ENCODE data around the gene ABCC10. TPM values are rescaled to one million over a fixed set of nuclear protein-coding genes. Genes with fewer than 3 reads are reported as not detected.
A peak's percentile ranks its signal among the peaks of the same experiment; 100 is the strongest.
"Not testable (repeated sequence)": the region's sequence is repeated elsewhere in the genome, so short reads cannot be mapped to it uniquely, and the experiment has no call there.

The ABCC10 gene
- total and polyA plus RNA-seq, 7 donors: 7.8 to 11.0 (median 9.8) TPM

DNA sequence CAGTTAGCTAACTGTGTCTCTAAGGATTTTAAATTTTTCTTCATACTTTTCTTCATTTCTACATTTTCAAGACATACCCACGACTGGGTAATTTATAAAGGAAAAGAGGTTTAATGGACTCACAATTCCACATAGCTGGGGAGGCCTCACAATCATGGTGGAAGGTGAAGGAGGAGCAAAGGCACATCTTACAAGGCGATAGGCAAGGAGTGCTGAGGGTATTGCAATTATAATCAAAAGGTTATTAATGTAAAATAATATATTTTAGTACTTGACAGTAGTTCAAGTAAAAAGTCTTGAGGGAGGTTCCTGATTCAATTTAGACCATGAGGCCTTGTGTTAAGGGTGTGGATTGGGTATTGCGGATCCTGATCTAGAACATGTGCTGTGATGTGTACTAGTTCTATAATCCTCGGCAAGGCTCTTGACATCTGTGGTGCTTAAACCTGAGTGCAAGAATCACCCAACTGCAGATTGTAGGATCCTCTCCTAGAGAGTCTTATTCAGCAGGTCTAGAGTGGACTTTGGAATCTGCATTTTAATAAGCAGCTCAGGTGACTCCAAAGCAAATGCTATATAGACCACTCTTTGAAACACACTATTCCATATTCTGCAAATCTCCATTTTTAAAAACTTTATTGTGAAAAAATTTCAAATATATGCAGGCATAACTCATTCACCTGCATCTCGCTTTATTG, 7.2 kb upstream of the ABCC10 start:
- Histone ChIP-seq H3K27me3 (ENCODE audit: insufficient read depth in 3 of 3, low read length in 2 of 3) (no peaks in the 10 kb centered on the region), H3K9me3 (no peaks in the 10 kb centered on the region), H3K4me3 (no peak overlapping the region), H3K27ac (no peak overlapping the region), H3K4me1 (no peaks in the 10 kb centered on the region), H3K36me3 (ENCODE audit: insufficient read depth in 1 of 2, low read depth in 1 of 2) (no peaks in the 10 kb centered on the region)
- intact Hi-C loops (cut with DNase I): no loop called here
- ATAC-seq (no peak), DNase-seq (no peak)
- TF ChIP-seq, protein P1, sequence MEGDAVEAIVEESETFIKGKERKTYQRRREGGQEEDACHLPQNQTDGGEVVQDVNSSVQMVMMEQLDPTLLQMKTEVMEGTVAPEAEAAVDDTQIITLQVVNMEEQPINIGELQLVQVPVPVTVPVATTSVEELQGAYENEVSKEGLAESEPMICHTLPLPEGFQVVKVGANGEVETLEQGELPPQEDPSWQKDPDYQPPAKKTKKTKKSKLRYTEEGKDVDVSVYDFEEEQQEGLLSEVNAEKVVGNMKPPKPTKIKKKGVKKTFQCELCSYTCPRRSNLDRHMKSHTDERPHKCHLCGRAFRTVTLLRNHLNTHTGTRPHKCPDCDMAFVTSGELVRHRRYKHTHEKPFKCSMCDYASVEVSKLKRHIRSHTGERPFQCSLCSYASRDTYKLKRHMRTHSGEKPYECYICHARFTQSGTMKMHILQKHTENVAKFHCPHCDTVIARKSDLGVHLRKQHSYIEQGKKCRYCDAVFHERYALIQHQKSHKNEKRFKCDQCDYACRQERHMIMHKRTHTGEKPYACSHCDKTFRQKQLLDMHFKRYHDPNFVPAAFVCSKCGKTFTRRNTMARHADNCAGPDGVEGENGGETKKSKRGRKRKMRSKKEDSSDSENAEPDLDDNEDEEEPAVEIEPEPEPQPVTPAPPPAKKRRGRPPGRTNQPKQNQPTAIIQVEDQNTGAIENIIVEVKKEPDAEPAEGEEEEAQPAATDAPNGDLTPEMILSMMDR (IDR thresholded peaks at IDR 0.05): no peak
- WGBS, 3 donors: 61 to 62% (median 61%) methylated on average over 5 of the region's 5 CpGs

DNA sequence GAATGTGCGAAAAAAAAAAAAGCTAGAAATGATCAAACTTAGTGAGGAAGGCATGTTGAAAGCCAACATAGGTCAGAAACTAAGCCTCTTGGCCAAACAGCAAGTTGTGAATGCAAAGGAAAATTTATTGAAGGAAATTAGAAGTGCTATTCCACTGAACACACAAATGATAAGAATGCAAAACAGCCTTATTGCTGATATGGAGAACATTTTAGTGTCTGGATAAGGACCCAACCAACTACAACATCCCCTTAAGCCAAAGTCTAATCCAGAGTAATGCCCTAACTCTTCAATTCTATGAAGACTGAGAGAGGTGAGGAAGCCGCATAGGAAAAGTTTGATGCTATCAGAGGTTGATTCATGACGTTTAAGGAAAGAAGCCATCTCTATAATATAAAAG, 5.5 kb upstream of the ABCC10 start:
- TF ChIP-seq, protein P1 (IDR thresholded peaks at IDR 0.05): no peak
- WGBS, 3 donors: 84% methylated on average over 3 of the region's 3 CpGs
- H3K4me3 ChIP-seq: no peak overlapping the region
- H3K36me3 ChIP-seq (ENCODE audit: insufficient read depth in 1 of 2, low read depth in 1 of 2): no peaks in the 10 kb centered on the region
- H3K4me1 ChIP-seq: no peaks in the 10 kb centered on the region
- no peak overlapping the region for H3K27ac ChIP-seq
- ATAC-seq (no peak), DNase-seq (no peak)
- intact Hi-C loops (cut with DNase I): no loop called here
- H3K9me3 ChIP-seq: no peaks in the 10 kb centered on the region
- H3K27me3 ChIP-seq (ENCODE audit: insufficient read depth in 3 of 3, low read length in 2 of 3): no peaks in the 10 kb centered on the region

DNA sequence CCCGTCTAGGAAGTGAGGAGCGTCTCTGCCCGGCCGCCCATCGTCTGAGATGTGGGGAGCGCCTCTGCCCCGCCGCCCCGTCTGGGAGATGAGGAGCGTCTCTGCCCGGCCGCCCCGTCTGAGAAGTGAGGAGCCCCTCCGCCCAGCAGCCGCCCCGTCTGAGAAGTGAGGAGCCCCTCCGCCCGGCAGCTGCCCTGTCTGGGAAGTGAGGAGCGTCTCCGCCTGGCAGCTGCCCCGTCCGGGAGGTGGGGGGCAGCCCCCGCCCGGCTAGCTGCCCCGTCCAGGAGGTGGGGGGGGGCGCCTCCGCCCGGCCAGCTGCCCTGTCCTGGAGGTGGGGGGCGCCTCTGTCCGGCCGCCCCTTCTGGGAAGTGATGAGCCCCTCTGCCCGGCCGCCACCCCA, 2.3 kb upstream of the ABCC10 start:
- ATAC-seq: not testable (repeated sequence)

DNA sequence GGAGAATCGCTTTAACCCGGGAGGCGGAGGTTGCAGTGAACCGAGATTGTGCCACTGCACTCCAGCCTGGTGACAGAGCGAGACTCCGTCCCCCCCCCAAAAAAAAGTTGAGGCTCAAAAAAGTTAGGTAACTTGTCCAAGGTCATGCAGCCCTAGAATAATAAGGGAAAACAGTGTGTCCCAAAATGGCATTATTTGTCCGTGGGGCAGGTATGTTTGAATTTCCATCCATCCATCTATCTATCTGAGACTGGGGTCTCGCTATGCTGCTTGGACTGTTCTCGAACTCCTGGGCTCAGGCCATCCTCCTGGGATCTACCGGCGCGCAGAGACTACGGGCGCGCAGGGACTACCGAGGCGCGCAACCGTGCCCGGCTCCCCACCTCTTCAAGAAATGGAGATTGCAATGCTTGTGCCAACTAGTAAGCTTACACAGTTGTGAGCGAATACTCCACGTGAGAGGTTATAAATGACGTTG, 374 bp upstream of the ABCC10 start:
- Histone ChIP-seq H3K36me3 (ENCODE audit: insufficient read depth in 1 of 2, low read depth in 1 of 2) (peaks cover 0 to 14% of the 10 kb centered on the region in 2 donors), H3K27ac (peak overlapping the region; percentile 88), H3K4me3 (peak overlapping the region; percentile 85), H3K9me3 (no peaks in the 10 kb centered on the region), H3K4me1 (peaks cover 15% of the 10 kb centered on the region), H3K27me3 (ENCODE audit: insufficient read depth in 3 of 3, low read length in 2 of 3) (no peaks in the 10 kb centered on the region)
- DNase-seq (no peak), ATAC-seq (no peak)
- intact Hi-C loops (cut with DNase I): no loop called here
- 24 to 28% (median 27%) methylated on average over 23 of the region's 23 CpGs for WGBS, 3 donors
- TF ChIP-seq, protein P1 (IDR thresholded peaks at IDR 0.05): no peak

More for the DNA sequence above, 2.3 kb upstream of the ABCC10 start:
- DNase-seq; H3K4me3 ChIP-seq; H3K27me3 ChIP-seq (ENCODE audit: insufficient read depth in 3 of 3, low read length in 2 of 3); H3K27ac ChIP-seq; H3K9me3 ChIP-seq; intact Hi-C loops (cut with DNase I); H3K36me3 ChIP-seq (ENCODE audit: insufficient read depth in 1 of 2, low read depth in 1 of 2): not testable (repeated sequence)
- H3K4me1 ChIP-seq: peaks cover 15% of the 10 kb centered on the region
- 90 to 96% (median 93%) methylated on average over 20 to 33 of the region's 33 CpGs for whole genome bisulfite sequencing, 3 donors

DNA sequence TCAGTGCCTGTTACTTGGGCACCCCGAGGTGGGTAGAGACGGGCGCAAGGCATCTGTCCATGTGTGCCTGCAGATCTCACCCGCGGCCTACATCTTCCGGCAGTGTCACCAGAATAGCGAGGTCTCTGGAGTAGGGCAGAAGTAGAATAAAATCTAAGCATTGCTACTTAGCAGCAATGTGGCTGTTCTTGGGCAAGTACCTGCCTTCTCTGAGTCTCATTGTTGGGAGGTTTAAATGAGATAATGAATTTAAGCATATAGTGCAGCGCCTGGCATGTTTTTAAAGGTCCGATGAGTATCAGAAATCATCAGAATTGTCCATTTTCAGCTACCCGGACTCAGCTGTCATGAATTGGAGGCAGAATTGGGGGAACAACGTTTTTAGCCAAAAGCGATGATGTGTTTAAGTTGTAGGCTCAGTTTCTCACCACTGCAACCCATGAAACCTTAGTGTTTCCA, 800 bp downstream of the ABCC10 start:
- Histone ChIP-seq H3K27me3 (ENCODE audit: insufficient read depth in 3 of 3, low read length in 2 of 3) (no peaks in the 10 kb centered on the region), H3K27ac (peak overlapping the region; percentile 88), H3K36me3 (ENCODE audit: insufficient read depth in 1 of 2, low read depth in 1 of 2) (peaks cover 0 to 26% of the 10 kb centered on the region in 2 donors), H3K4me1 (peaks cover 15% of the 10 kb centered on the region), H3K9me3 (no peaks in the 10 kb centered on the region), H3K4me3 (peak overlapping the region; percentile 85)
- WGBS, 3 donors: 13 to 14% (median 13%) methylated on average over 12 of the region's 12 CpGs
- DNase-seq (no peak), ATAC-seq (no peak)
- intact Hi-C loops (cut with DNase I): no loop called here
- TF ChIP-seq, protein P1 (IDR thresholded peaks at IDR 0.05): no peak
